MCF 10A (cell line): Measurements from ENCODE around the gene NAGK. TPM values are rescaled to one million over a fixed set of nuclear protein-coding genes. Genes with fewer than 3 reads are reported as not detected.
"Not testable (repeated sequence)": the region's sequence is repeated elsewhere in the genome, so short reads cannot be mapped to it uniquely, and the experiment has no call there.

Experiments used
- BruUV-seq: library from RNA; stranded (reverse); fragments of 400-500 nt; replicated peaks from 2 replicates; lab custom pipeline; 2021; lab: Mats Ljungman, UMichigan
- CTCF ChIA-PET: fragments of 300-600 bp; sonication (Branson Sonifier 250); formaldehyde crosslinking; extraction: SDS; loops from one replicate; lab custom pipeline; 2021; ENCODE audit warnings: antibody characterized with exemption, inconsistent platforms; lab: Yijun Ruan, JAX
- POLR2A ChIA-PET: fragments of 300-600, 350-650 bp; sonication (Branson Sonifier 250); formaldehyde crosslinking; extraction: SDS; loops from one replicate; lab custom pipeline; 2020; ENCODE audit warnings: antibody characterized with exemption, inconsistent platforms; lab: Yijun Ruan, JAX
- DNase-seq: peaks from one replicate; pipeline ENCODE4 v3.0.0-alpha.2; 2018; ENCODE audit not compliant: unreplicated experiment
- H3K27ac Mint-ChIP-seq: one replicate; pipeline ENCODE4 v1.8.0; 2022; ENCODE audit warnings: mild to moderate bottlenecking, low read depth, mixed read lengths; ENCODE audit not compliant: unreplicated experiment
- H3K27me3 Mint-ChIP-seq: one replicate; pipeline ENCODE4 v1.8.0; 2022; ENCODE audit warnings: mixed read lengths; ENCODE audit not compliant: insufficient read depth, unreplicated experiment
- H3K36me3 Mint-ChIP-seq: one replicate; pipeline ENCODE4 v1.8.0; 2022; ENCODE audit warnings: mild to moderate bottlenecking, moderate library complexity, mixed read lengths; ENCODE audit not compliant: insufficient read depth, unreplicated experiment
- H3K4me1 Mint-ChIP-seq: one replicate; pipeline ENCODE4 v1.8.0; 2022; ENCODE audit warnings: mixed read lengths; ENCODE audit not compliant: insufficient read depth, unreplicated experiment
- H3K4me3 Mint-ChIP-seq: one replicate; pipeline ENCODE4 v1.8.0; 2022; ENCODE audit warnings: mild to moderate bottlenecking, moderate library complexity, mixed read lengths; ENCODE audit not compliant: unreplicated experiment
- H3K9me3 Mint-ChIP-seq: one replicate; pipeline ENCODE4 v1.8.0; 2022; ENCODE audit warnings: mixed read lengths; ENCODE audit not compliant: unreplicated experiment
- intact Hi-C: fragments of 100-400 bp; cut with micrococcal nuclease; formaldehyde crosslinking; loops from 2 replicates; pipeline ENCODE4 v1.14.1; 2022
- total RNA-seq: library from RNA; stranded (reverse); gene quantifications from 2 replicates; pipeline ENCODE4 v1.2.3, GENCODE V29; 2022
- TF ChIP-seq, protein P1 (sequence below): fragments of 200-600 bp; IDR thresholded peaks from one replicate; pipeline ENCODE4 v1.8.0; 2022; ENCODE audit warnings: antibody characterized with exemption, mild to moderate bottlenecking; ENCODE audit not compliant: unreplicated experiment

The NAGK gene
- total RNA-seq, 1 experiment from 2014 or later: 30.9 TPM

DNA sequence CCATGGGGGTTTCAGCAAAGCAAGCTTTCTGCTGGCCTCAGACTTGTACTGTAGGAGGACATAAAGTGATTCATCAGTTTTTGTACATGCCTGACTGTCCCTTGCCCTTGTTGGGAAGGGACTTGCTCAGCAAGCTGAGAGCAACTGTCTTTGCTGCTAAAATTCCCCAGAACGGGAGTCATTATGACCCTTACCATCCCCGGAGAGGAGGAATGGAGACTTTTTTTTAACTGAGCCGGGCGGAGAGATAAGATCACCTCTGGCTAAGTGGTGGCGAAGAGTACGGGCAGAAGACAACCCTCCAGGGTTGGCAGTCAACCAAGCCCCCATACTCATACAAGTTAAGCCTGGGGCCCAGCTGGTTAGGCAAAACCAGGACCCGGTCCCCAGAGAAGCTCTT lies 20.4 kb upstream of the NAGK start:
- Mint-ChIP-seq H3K9me3 (no peaks in the 10 kb centered on the region), H3K4me1 (peaks cover 5% of the 10 kb centered on the region), H3K36me3 (no peaks in the 10 kb centered on the region), H3K4me3 (no peak overlapping the region), H3K27ac (no peak overlapping the region), H3K27me3 (peaks cover 10% of the 10 kb centered on the region)
- TF ChIP-seq, protein P1, sequence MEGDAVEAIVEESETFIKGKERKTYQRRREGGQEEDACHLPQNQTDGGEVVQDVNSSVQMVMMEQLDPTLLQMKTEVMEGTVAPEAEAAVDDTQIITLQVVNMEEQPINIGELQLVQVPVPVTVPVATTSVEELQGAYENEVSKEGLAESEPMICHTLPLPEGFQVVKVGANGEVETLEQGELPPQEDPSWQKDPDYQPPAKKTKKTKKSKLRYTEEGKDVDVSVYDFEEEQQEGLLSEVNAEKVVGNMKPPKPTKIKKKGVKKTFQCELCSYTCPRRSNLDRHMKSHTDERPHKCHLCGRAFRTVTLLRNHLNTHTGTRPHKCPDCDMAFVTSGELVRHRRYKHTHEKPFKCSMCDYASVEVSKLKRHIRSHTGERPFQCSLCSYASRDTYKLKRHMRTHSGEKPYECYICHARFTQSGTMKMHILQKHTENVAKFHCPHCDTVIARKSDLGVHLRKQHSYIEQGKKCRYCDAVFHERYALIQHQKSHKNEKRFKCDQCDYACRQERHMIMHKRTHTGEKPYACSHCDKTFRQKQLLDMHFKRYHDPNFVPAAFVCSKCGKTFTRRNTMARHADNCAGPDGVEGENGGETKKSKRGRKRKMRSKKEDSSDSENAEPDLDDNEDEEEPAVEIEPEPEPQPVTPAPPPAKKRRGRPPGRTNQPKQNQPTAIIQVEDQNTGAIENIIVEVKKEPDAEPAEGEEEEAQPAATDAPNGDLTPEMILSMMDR: no peak
- BruUV-seq: no TSS peak
- no peak for DNase-seq
- POLR2A ChIA-PET: no interaction called here
- intact Hi-C loops: no loop called here
- CTCF ChIA-PET: interaction anchor here (0.6 kb wide), 2 partner anchors 25 to 46 kb away, joined by 3 read pairs; no protein-coding TSS in a partner anchor

DNA sequence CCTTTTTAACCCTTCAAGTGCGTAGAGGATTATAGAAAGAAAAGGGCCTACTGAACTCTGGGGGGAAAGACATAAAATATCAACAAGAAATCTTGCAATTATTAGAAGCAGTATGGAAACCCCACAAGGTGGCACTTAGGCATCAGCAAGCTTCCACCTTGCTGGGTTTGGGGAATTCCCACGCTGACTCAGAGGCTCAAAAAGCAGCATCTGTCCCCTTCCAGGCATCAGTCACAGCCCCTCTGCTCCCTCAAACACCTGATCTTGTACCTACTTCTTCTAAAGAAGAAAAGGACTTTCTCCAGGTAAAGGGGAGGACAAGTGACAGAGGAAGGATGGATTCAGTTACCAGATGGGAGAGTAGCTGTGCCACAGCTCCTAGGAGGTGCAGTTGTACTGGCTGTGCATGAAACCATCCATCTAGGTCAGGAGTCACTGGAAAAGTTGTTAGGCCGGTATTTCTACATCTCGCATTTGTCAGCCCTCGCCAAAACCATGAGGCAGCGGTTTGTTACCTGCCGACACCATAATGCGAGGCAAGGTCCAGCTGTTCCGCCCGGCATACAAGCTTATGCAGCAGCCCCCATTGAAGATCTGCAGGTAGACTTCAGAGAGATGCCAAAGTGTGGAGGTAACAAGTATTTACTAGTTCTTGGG lies 18.6 kb upstream of the NAGK start:
- peak; percentile 16 for DNase-seq
- BruUV-seq, H3K27me3 Mint-ChIP-seq, H3K4me3 Mint-ChIP-seq, intact Hi-C loops, H3K4me1 Mint-ChIP-seq, H3K9me3 Mint-ChIP-seq, H3K27ac Mint-ChIP-seq, CTCF ChIA-PET, H3K36me3 Mint-ChIP-seq: not testable (repeated sequence)
- POLR2A ChIA-PET: interaction anchor here (1.5 kb wide), 1 partner anchor 18 kb away, joined by 6 read pairs; no protein-coding TSS in a partner anchor

DNA sequence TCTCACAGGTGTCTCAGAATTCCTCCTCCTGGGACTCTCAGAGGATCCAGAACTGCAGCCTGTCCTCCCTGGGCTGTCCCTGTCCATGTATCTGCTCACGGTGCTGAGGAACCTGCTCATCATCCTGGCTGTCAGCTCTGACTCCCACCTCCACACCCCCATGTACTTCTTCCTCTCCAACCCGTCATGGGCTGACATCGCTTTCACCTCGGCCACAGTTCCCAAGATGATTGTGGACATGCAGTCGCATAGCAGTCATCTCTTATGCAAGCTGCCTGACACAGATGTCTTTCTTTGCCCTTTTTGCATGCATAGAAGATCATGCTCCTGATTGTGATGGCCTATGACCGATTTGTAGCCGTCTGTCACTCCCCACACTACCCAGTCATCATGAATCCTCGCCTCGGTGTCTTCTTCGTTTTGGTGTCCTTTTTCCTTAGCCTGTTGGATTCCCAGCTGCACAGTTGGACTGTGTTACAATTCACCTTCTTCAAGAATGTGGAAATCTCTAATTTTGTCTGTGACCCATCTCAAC lies 13.2 kb upstream of the NAGK start:
- ChIA-PET POLR2A (interaction anchor here (2.1 kb wide), 1 partner anchor 13 kb away, joined by 9 read pairs; the partner anchor contains the start of gene NAGK), CTCF (interaction anchor here (0.6 kb wide), 1 partner anchor 239 kb away, joined by 5 read pairs; no protein-coding TSS in a partner anchor)
- BruUV-seq, H3K4me1 Mint-ChIP-seq, DNase-seq, H3K36me3 Mint-ChIP-seq, H3K27ac Mint-ChIP-seq, H3K4me3 Mint-ChIP-seq, H3K27me3 Mint-ChIP-seq, intact Hi-C loops, H3K9me3 Mint-ChIP-seq: not testable (repeated sequence)

DNA sequence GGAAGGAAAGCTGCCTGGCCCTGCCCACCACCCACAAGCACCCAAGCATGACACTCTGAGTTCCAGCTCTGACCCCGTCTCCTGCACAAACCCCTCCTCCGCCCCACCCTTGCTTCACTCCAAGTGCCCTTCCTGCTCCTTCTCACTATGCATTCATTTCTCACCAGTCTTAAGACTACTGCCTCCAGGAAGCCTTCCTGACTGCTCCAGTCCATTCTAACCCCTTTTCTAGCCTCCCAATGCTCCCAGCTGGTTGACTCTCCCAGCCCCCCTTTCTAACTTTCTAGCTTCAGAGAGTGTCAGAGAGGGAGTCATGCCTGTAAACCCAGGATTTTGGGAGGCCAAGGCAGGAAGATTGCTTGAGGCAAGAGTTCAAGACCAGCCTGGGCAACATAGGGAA lies 8.2 kb upstream of the NAGK start:
- no TSS peak for BruUV-seq
- CTCF ChIA-PET: interaction anchor here (0.7 kb wide), 1 partner anchor 114 kb away, joined by 3 read pairs; no protein-coding TSS in a partner anchor

More for the DNA sequence above, 8.2 kb upstream of the NAGK start:
- Mint-ChIP-seq H3K4me3 (no peak overlapping the region), H3K9me3 (no peaks in the 10 kb centered on the region), H3K27ac (no peak overlapping the region), H3K36me3 (no peaks in the 10 kb centered on the region), H3K4me1 (no peaks in the 10 kb centered on the region), H3K27me3 (no peaks in the 10 kb centered on the region)
- POLR2A ChIA-PET: interaction anchor here (0.5 to 0.6 kb wide), 2 partner anchors 70 to 201 kb away, joined by 3 read pairs; partner anchors contain the start of gene MPHOSPH10
- TF ChIP-seq, protein P1: no peak
- intact Hi-C loops: no loop called here
- no peak for DNase-seq
